Measurements from ENCODE around the gene ZNF438. TPM values are rescaled to one million over a fixed set of nuclear protein-coding genes. Genes with fewer than 3 reads are reported as not detected.

Gene ZNF438
- total and polyA plus RNA-seq, 11 donors, result 9.0 to 14.7 (median 13.2) TPM

DNA sequence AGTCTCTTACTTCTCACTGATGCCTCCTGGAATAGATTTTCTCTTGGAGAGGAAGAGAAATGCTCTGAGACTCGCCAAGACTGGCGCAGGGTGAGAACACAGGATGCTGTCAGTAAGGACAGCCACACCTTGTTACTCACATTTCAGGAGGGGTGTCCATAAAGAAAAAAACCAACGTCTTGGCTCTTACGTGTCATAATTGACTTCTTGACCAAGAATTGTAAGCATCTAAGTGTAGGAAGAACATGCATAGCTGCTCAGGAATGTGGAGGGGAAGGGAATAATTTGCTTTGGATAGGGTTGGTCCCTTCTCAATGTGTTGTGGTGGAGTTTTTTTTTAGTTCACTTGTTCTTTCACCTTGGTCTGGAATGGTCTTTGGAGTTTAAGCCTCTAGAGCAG lies 43.8 kb upstream of the ZNF438 start:
- ATAC-seq, result peak in 3 of 4 donors; percentile 35 to 37 (median 36)

DNA sequence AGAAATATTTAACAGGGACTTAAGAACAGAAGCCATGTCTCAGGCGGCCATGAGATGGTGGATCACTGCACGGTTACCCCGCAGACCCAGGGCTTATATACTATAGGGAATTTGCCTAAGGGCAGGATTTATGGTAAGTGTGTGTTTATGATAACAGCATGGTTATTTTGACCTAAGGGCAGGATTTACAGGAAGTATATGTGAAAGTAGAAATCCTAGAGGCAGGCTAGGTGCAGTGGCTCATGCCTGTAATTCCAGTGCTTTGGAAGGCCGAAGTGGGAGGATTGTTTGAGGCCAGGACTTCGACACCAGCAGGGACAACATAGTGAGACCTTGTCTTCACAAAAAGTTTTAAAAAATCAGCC lies 43.0 kb upstream of the ZNF438 start:
- TF ChIP-seq, protein P1, sequence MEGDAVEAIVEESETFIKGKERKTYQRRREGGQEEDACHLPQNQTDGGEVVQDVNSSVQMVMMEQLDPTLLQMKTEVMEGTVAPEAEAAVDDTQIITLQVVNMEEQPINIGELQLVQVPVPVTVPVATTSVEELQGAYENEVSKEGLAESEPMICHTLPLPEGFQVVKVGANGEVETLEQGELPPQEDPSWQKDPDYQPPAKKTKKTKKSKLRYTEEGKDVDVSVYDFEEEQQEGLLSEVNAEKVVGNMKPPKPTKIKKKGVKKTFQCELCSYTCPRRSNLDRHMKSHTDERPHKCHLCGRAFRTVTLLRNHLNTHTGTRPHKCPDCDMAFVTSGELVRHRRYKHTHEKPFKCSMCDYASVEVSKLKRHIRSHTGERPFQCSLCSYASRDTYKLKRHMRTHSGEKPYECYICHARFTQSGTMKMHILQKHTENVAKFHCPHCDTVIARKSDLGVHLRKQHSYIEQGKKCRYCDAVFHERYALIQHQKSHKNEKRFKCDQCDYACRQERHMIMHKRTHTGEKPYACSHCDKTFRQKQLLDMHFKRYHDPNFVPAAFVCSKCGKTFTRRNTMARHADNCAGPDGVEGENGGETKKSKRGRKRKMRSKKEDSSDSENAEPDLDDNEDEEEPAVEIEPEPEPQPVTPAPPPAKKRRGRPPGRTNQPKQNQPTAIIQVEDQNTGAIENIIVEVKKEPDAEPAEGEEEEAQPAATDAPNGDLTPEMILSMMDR (IDR thresholded peaks at IDR 0.05), result no peak
- TF ChIP-seq POLR2A (IDR thresholded peaks at IDR 0.05), result no peak
- Histone ChIP-seq H3K36me3 (no peaks in the 10 kb centered on the region), H3K4me1 (peaks cover 0 to 56% (median 10%) of the 10 kb centered on the region in 12 donors), H3K27me3 (no peaks in the 10 kb centered on the region), H3K27ac (peak overlapping the region in 10 of 12 donors; percentile 5 to 59 (median 36)), H3K4me3 (no peak overlapping the region), H3K9me3 (no peaks in the 10 kb centered on the region)
- intact Hi-C loops (cut with DNase I), result loop anchor here in 2 of 10 donors (5.0 to 10.0 kb wide), 3 partner anchors 37 to 287 kb away; partner anchors contain the start of gene ZEB1 (in 1 of the 2)
- ATAC-seq (no peak), DNase-seq (no peak)
- 87 to 98% (median 94%) methylated on average over 5 of the region's 5 CpGs for WGBS, 4 donors

More for the DNA sequence above, 43.8 kb upstream of the ZNF438 start:
- Histone ChIP-seq H3K27me3 (no peaks in the 10 kb centered on the region), H3K4me3 (no peak overlapping the region), H3K27ac (peak overlapping the region in 5 of 12 donors; percentile 16 to 56 (median 38)), H3K9me3 (no peaks in the 10 kb centered on the region), H3K4me1 (peaks cover 0 to 49% (median 7%) of the 10 kb centered on the region in 12 donors), H3K36me3 (no peaks in the 10 kb centered on the region)
- WGBS, 4 donors, result 55 to 69% (median 61%) methylated on average over 4 of the region's 4 CpGs
- intact Hi-C loops (cut with DNase I), result loop anchor here in 1 of 10 donors (5.0 to 10.0 kb wide), 2 partner anchors 239 to 288 kb away; partner anchors contain the start of gene ZEB1
- TF ChIP-seq, protein P1 (IDR thresholded peaks at IDR 0.05), result no peak
- no peak for TF ChIP-seq POLR2A (IDR thresholded peaks at IDR 0.05)
- DNase-seq, result no peak

DNA sequence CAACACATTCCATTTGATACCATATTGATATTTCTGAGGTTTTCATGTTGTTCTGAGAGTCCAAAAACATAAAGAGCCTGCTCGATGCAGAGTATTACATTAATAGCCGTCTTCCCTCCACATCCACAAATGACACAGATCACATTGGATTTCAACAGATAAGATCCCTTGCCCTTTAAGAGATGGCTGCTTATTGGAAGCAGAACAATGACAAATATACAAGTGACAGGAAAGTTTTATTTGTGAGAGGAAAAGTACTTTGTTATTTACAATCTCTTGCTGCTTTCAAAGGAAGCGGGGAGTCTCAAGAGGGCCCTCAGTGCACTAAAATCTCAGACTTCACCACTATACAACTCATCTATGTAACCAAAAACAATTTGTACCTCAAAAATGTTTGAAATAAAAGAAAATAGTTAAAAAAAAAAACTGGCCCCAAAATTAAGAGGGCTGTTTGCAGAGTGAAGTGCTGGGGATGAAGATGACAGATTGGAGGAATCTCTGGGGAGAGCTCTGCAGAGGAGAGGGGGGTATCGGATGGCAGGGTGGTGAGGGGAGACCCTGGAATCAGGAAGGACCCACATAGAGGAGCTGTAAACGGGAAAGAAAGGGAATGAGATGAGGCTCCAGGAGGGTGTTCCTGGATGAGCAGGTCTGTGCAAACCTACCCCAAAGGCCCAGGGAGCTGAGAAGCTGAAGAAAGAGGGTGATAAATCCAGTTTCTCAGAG lies 42.5 kb upstream of the ZNF438 start:
- DNase-seq (no peak), ATAC-seq (no peak)
- H3K4me3 ChIP-seq, result no peak overlapping the region
- H3K36me3 ChIP-seq, result no peaks in the 10 kb centered on the region
- no peaks in the 10 kb centered on the region for H3K27me3 ChIP-seq
- 60 to 70% (median 66%) methylated on average over 5 of the region's 5 CpGs for WGBS, 4 donors
- TF ChIP-seq, protein P1 (IDR thresholded peaks at IDR 0.05), result no peak
- TF ChIP-seq POLR2A (IDR thresholded peaks at IDR 0.05), result no peak
- H3K4me1 ChIP-seq, result peaks cover 0 to 62% (median 12%) of the 10 kb centered on the region in 12 donors
- peak overlapping the region in 10 of 12 donors; percentile 5 to 59 (median 36) for H3K27ac ChIP-seq
- intact Hi-C loops (cut with DNase I), result loop anchor here in 2 of 10 donors (5.0 to 10.0 kb wide), 2 partner anchors 37 to 241 kb away; partner anchors contain the start of gene ZEB1 (in 1 of the 2)
- H3K9me3 ChIP-seq, result no peaks in the 10 kb centered on the region

DNA sequence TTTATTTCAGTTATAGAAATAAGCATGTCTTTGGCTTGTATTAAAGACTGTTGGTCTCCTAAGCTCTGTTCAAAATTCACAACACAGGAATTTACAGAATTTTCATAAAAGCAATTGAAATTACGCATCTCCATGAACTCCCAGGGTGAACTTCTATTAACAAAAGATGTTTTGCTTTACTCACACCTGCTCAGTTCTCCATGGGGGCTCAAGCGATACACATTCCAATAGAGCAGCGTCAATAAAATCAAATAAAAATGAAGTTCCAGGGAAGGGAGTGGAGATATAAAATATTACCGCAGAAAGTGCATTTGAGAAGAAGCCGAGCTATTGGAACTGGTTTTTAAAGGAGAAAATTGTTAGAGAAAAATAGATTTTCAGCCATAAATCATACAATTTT lies 41.5 kb upstream of the ZNF438 start:
- intact Hi-C loops (cut with DNase I), result loop anchor here in 2 of 10 donors (5.0 to 10.0 kb wide), 2 partner anchors 36 to 242 kb away; partner anchors contain the start of gene ZEB1 (in 1 of the 2)
- H3K27ac ChIP-seq, result no peak overlapping the region
- no peaks in the 10 kb centered on the region for H3K36me3 ChIP-seq
- TF ChIP-seq, protein P1 (IDR thresholded peaks at IDR 0.05), result no peak
- TF ChIP-seq POLR2A (IDR thresholded peaks at IDR 0.05), result no peak
- no peaks in the 10 kb centered on the region for H3K27me3 ChIP-seq
- no peak overlapping the region for H3K4me3 ChIP-seq
- no peak for ATAC-seq
- H3K4me1 ChIP-seq, result peaks cover 0 to 63% (median 12%) of the 10 kb centered on the region in 12 donors
- no peak for DNase-seq
- 96 to 98% (median 98%) methylated on average over 5 of the region's 5 CpGs for WGBS, 4 donors
- no peaks in the 10 kb centered on the region for H3K9me3 ChIP-seq
